Epithelial cell of proximal tubule (primary cell): ENCODE data around the gene CABLES2. TPM values are rescaled to one million over a fixed set of nuclear protein-coding genes. Genes with fewer than 3 reads are reported as not detected.

Experiments
- DNase-seq: peaks from one replicate; pipeline ENCODE4 v3.0.0-alpha.2; 2011; ENCODE audit warnings: low read depth
- H3K4me3 ChIP-seq: 2 replicates; pipeline ENCODE4 v1.5.1; 2011; ENCODE audit warnings: low read depth, mild to moderate bottlenecking, low read length
- total RNA-seq: library from RNA; depleted of rRNA; stranded (reverse); fragments of >200 nt; gene quantifications from 2 replicates; pipeline ENCODE4 v1.2.3, GENCODE V29; 2015
- TF ChIP-seq, protein P1 (sequence below): conservative IDR thresholded peaks from 2 replicates; pipeline ENCODE4 v1.5.1; 2012; ENCODE audit warnings: low read depth, mild to moderate bottlenecking, low read length

The CABLES2 gene
- total RNA-seq, 1 donor from 2014 or later, result 5.8 TPM

DNA sequence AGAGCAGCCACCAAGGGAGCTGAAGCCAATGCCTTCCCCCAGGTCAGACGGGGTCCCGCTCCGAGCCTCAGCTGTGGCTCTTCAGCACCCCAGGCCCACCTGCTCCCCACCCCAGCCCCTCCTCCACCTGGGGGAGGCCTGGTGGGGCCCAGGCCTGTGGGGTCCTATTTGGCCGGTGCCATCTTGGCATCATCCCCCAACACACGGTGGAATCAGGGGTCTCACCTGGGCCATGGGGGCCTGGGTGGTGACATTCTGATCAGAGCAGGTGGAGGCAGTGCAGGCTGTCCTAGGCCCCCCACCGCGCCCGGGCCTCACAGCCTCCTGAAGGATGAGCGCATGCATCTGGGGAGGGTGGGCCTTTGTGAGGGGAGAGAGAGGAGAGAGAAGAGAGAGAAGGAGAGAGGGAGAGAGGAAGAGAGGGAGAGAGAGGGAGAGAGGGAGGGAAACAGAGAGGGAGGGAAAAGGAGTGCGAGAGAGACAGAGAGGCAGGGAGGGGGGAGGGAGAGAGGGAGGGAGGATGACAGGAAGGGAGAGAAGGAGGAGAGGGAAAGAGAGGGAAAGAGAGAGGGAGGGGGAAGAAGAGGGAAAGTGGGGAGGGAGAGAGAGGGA, 44.2 kb upstream of the CABLES2 start:
- H3K4me3 ChIP-seq, result no peak overlapping the region
- TF ChIP-seq, protein P1, sequence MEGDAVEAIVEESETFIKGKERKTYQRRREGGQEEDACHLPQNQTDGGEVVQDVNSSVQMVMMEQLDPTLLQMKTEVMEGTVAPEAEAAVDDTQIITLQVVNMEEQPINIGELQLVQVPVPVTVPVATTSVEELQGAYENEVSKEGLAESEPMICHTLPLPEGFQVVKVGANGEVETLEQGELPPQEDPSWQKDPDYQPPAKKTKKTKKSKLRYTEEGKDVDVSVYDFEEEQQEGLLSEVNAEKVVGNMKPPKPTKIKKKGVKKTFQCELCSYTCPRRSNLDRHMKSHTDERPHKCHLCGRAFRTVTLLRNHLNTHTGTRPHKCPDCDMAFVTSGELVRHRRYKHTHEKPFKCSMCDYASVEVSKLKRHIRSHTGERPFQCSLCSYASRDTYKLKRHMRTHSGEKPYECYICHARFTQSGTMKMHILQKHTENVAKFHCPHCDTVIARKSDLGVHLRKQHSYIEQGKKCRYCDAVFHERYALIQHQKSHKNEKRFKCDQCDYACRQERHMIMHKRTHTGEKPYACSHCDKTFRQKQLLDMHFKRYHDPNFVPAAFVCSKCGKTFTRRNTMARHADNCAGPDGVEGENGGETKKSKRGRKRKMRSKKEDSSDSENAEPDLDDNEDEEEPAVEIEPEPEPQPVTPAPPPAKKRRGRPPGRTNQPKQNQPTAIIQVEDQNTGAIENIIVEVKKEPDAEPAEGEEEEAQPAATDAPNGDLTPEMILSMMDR, result no peak
- no peak for DNase-seq

DNA sequence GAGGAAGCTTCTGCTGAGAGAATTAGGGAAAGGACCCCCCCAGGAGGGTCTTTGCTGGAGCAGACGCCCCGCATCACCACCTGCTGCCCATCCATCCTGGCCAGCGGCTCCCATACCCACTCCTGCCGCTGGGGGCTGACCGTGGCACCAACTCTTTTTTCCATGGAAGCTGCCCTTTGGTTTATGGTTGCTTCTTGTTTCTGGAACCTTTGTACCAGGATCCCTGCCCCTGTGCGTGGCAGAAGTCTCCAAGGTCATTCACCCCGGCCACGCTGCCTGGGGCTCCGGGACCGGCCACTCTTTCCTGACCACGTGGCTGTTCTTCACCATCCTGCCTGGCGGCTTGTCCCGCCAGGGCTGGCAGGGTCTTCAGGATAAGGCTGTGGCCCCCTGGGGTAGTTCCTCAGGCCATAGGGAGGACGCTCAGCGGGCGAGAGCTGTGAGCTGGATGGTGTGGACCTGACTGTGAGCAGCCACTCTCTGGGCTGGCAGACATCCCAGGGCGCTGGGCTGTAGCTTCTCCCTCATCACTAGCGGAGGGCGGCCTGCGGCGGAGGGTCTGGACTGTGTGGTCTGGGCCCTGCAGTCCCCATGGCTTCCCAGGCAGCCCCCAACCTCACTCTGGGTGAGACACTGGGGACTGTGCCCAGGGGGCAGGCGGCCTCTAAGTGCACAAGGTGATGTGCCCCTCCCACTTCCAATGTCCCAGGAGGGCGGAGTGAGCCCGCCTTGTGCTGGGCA, 43.0 kb upstream of the CABLES2 start:
- no peak for DNase-seq
- H3K4me3 ChIP-seq, result no peak overlapping the region
- TF ChIP-seq, protein P1, result peak; percentile 43

DNA sequence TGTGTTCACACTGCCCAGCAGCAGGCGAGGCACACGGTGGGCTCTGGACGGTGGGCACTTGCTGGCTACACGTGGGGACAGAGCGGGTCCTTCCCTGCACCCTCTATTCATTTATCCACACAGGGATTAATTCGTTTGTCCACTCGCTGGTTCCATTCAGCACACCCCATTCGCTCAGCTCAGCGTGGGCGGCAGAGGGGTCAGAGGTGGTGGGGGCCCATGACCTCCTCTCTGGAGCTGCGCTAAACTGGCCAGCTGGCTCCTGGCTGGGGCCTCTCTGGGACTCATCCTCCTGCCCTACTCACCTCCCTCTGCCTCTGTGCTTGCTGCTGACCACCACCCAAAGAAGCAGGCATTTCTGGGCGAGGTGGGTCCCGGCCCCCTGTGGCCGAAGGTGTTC, 41.7 kb upstream of the CABLES2 start:
- TF ChIP-seq, protein P1, result no peak
- no peak overlapping the region for H3K4me3 ChIP-seq
- no peak for DNase-seq

DNA sequence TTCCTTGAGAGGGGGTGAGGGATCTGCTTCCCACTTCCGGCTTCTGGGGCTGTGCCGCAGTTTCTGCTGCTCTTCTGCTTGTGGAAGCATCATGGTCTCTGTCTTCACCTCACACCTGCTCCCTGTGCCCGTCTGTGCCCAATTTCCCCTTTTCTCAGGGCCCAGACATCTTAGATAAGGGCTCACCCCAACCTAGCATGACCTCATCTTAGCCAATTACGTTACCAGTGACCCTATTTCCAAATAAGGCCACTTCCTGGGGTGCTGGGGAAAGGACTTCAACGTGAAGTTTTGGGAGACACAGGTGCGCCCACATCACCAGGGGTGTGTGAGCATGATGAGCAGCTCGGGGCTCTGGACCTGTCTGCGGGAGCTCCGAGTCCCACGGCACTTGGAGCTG, 41.0 kb upstream of the CABLES2 start:
- no peak for DNase-seq
- TF ChIP-seq, protein P1, result no peak
- H3K4me3 ChIP-seq, result no peak overlapping the region

DNA sequence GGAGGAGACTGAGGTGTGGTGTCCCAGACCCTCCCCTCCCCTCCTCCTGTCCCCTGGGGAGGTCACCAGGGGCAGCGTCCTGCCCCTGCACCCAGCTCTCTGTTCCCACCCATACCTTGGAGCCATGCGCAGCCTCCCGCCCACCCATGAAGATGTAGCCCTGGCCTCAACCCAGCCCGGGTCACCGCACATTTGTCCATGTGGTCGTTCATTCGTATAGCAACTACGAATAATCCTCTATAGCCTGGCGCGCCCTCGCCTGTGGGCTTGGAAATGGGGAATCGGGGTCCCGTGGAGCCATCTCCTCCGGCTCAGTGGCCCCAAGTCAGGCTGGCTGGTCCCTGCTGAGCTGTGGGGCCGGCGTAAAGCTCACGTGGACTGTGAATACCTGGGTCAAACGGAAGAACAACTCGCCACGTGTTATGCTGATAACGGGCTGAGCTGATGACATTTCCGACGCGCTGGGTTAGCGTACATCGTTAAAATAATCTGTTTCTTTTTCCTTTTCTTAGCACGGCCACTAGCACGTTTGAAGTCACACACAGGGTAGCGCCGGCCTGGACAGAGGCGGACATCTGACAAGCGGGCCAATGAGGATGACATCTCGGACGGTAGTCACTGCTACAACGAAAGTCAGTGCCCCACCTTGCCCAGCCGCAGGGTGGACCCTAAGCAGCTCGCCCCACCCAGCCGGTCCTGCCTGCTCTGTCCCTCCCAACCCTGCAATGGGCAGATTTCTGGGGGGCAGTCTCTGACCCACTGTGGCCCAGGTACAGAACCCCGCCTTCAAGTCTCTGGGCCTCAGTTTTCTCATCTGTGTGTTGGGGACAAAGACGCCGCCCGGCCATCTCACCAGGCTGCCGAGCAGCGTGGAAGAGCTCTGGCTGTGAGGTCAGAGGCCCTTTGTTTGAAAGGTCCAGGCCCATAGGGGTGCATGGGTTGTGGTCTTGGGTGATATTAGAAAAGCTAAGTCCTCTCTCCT, 40.1 kb upstream of the CABLES2 start:
- no peak for DNase-seq
- TF ChIP-seq, protein P1, result no peak
- no peak overlapping the region for H3K4me3 ChIP-seq

DNA sequence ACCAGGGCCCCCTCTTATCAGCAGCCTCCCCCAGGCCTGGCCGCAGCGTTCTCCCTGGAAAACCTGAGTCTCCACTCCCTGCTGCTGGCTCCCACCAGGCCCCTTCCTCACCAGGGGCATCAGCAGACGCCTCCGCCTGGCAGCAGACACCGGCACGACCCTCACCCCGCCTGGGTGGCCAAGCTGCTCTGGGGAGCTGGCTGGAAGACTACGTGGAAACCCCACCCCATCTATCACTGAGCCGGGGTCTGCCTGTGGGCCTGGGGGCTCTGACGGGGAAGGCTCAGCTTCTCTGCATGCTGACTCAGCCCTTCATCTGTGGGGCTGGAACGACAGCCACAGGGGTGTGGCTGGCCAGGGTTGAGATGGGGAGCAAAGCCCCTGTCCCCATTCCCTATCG, 39.4 kb upstream of the CABLES2 start:
- DNase-seq, result no peak
- TF ChIP-seq, protein P1, result no peak
- H3K4me3 ChIP-seq, result no peak overlapping the region
